ENCODE results near the gene MON2. TPM values are rescaled to one million over a fixed set of nuclear protein-coding genes. Genes with fewer than 3 reads are reported as not detected.

The MON2 gene
- total RNA-seq, 6 experiments from 2014 or later = 29.6 to 44.1 (median 38.8) TPM

GRCh38 chr12:62517887-62518286 is 51.3 kb downstream of the MON2 start:
- no peak for DNase-seq
- no peak overlapping the region for H3K4me3 Mint-ChIP-seq
- H3K27me3 Mint-ChIP-seq (ENCODE audit: insufficient read depth) = 0 out of 2 replicates have a peak, but pooled peaks cover 2% of the 10 kb centered on the region
- peaks cover 12% of the 10 kb centered on the region for H3K9me3 Mint-ChIP-seq
- peaks cover 36% of the 10 kb centered on the region for H3K36me3 Mint-ChIP-seq (ENCODE audit: low read depth)
- no peak for TF ChIP-seq CTCF (IDR thresholded peaks at IDR 0.05)
- H3K27ac Mint-ChIP-seq = no peak overlapping the region
- no peaks in the 10 kb centered on the region for H3K4me1 Mint-ChIP-seq (ENCODE audit: low read depth)

- no peak for DNase-seq
- peaks cover 29% of the 10 kb centered on the region for H3K36me3 Mint-ChIP-seq (ENCODE audit: low read depth)
- H3K27ac Mint-ChIP-seq = no peak overlapping the region
Observed at GRCh38 chr12:62519043-62519442, 52.4 kb downstream of the MON2 start.

GRCh38 chr12:62520361-62520760 is 53.7 kb downstream of the MON2 start:
- Mint-ChIP-seq H3K27ac (no peak overlapping the region), H3K4me3 (no peak overlapping the region), H3K36me3 (ENCODE audit: low read depth) (peaks cover 16% of the 10 kb centered on the region; the same call in 1 of the 2 replicates), H3K9me3 (no peaks in the 10 kb centered on the region), H3K27me3 (ENCODE audit: insufficient read depth) (0 out of 2 replicates have a peak, but pooled peaks cover 2% of the 10 kb centered on the region), H3K4me1 (ENCODE audit: low read depth) (no peaks in the 10 kb centered on the region)
- DNase-seq = no peak
- no peak for TF ChIP-seq CTCF (IDR thresholded peaks at IDR 0.05)

More at GRCh38 chr12:62519043-62519442, 52.4 kb downstream of the MON2 start:
- TF ChIP-seq CTCF (IDR thresholded peaks at IDR 0.05) = no peak
- H3K4me3 Mint-ChIP-seq = no peak overlapping the region
- 0 out of 2 replicates have a peak, but pooled peaks cover 2% of the 10 kb centered on the region for H3K27me3 Mint-ChIP-seq (ENCODE audit: insufficient read depth)
- peaks cover 5% of the 10 kb centered on the region for H3K9me3 Mint-ChIP-seq
- H3K4me1 Mint-ChIP-seq (ENCODE audit: low read depth) = no peaks in the 10 kb centered on the region

GRCh38 chr12:62522984-62523383 is 56.4 kb downstream of the MON2 start:
- TF ChIP-seq CTCF (IDR thresholded peaks at IDR 0.05) = no peak
- H3K36me3 Mint-ChIP-seq (ENCODE audit: low read depth) = peaks cover 11% of the 10 kb centered on the region; the same call in 1 of the 2 replicates
- no peaks in the 10 kb centered on the region for H3K4me1 Mint-ChIP-seq (ENCODE audit: low read depth)
- DNase-seq = peak; percentile 1
- 0 out of 2 replicates have a peak, but pooled peaks cover 2% of the 10 kb centered on the region for H3K27me3 Mint-ChIP-seq (ENCODE audit: insufficient read depth)
- H3K4me3 Mint-ChIP-seq = no peak overlapping the region
- no peaks in the 10 kb centered on the region for H3K9me3 Mint-ChIP-seq
- H3K27ac Mint-ChIP-seq = no peak overlapping the region

GRCh38 chr12:62523619-62524018 is 57.0 kb downstream of the MON2 start:
- Mint-ChIP-seq H3K4me1 (ENCODE audit: low read depth) (no peaks in the 10 kb centered on the region), H3K27ac (no peak overlapping the region)

More at GRCh38 chr12:62523619-62524018, 57.0 kb downstream of the MON2 start:
- Mint-ChIP-seq H3K4me3 (no peak overlapping the region), H3K27me3 (ENCODE audit: insufficient read depth) (no peaks in the 10 kb centered on the region), H3K36me3 (ENCODE audit: low read depth) (peaks cover 10% of the 10 kb centered on the region; the same call in 1 of the 2 replicates), H3K9me3 (no peaks in the 10 kb centered on the region)
- DNase-seq = no peak
- no peak for TF ChIP-seq CTCF (IDR thresholded peaks at IDR 0.05)
